Fibroblast of skin of left biceps (primary cell): ENCODE measurements around the gene SPOCK3.
"Not testable (repeated sequence)": the region's sequence is repeated elsewhere in the genome, so short reads cannot be mapped to it uniquely, and the experiment has no call there.

Experiments
- DNase-seq, 2 experiments: peaks; one replicate each; pipeline ENCODE4 v3.0.0-alpha.2; 2013; ENCODE audit warnings: low read depth in 2 of 2

Gene SPOCK3

GRCh38 chr4:167035390-167035789 lies 198.9 kb downstream of the SPOCK3 start:
- no peak for DNase-seq

DNA sequence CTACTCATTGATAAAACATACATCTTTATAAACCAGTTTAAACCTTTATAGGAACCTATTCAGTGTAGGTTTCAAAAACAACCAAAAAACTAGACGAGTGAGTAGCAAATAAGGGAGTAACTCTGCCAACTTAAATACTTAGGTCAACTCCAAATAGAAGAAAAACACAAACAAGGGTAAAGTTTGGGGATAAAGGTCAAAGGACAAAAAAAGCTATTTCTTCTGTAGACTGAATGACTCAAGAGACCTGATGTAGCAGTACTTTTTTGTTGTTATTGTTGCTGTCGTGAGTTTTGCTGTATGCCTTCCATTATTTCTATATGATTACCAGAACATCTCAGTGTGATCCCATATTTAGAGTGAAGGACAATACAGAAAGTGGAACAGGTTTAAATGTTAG lies 199.3 kb downstream of the SPOCK3 start:
- no peak for DNase-seq

- DNase-seq = peak; percentile 1 to 5
Measured at GRCh38 chr4:167032871-167033270, 201.4 kb downstream of the SPOCK3 start.

DNA sequence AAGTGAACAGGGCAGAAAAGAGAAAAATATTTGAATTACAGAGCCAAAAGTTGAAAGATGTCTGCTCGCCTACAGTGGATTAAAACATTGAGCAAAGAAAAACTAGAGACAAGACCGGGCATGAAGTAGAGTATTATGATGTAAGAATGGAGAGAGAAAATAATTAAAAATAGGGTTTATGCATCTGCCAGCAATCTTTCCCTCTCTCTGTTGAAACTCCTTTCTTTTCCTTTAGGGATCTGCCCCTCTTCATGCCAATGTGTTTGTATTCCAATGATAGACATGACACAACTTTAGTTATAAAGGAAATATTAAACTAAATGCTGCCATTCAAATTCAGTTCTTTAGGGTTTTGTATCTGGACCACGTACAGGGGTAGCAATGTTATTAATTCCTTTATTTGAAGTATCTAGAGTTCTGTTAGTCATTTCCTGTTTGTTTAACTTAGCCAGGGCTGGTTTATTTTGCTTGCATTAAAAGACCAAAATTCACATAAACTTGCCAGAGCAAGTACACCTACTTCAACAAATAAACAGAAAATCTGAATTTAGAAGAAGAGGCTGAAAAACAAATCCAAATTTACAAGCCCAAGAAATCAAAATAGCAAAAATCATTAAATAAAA lies 202.6 kb downstream of the SPOCK3 start:
- DNase-seq = no peak

- DNase-seq = no peak
Measured at GRCh38 chr4:167028976-167029375, 205.3 kb downstream of the SPOCK3 start.

- no peak for DNase-seq
Measured at GRCh38 chr4:167025670-167026069, 208.6 kb downstream of the SPOCK3 start.

DNA sequence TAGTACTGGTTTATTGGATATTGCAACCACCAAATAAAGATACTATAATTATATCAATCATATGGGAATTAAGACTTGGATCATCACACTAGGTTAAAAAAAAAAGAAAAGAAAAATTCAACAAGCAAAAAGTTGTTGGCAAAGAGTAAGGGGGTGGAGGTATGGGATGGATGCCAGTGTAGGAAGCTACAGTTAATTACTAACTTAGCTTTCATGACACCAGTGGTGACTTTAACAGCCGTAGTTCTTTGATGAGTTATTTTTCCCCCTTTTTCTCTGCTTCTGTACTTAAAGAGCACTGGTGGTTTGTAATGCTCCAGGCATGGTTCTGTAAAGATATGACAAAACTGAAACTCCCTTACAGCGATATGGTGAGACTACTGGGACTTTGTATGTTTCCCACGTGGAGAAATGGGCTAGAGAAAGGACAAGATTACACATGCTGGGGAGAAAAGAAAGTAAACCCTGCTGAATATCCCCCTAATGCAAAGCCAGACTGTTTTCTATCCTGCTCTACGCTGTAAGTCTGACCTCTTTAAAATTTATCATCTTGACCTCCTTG lies 210.8 kb downstream of the SPOCK3 start:
- DNase-seq = no peak

- DNase-seq = peak; percentile 14 to 20
Measured at GRCh38 chr4:167021545-167022155, 212.6 kb downstream of the SPOCK3 start.

- no peak for DNase-seq
Measured at GRCh38 chr4:167020410-167020809, 213.9 kb downstream of the SPOCK3 start.

DNA sequence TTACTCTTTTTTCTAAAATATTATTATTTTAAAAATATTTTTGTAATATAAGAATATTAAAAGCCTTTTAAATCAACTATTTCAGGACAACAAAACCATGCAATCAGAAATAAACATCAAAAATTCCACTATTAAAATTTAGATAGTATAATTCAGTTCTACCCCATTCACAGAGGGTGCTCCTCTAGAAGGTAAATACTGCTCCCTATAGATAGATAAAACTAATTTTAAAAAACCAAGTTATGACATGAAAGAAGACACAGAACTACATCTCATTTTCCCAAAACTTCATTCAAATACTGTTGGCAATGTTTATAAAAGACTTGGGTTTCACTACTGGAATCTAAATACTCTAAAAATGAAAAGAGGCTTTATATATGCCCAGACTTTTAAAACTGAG lies 219.3 kb downstream of the SPOCK3 start:
- no peak for DNase-seq

GRCh38 chr4:167003326-167003725 lies 231.0 kb downstream of the SPOCK3 start:
- DNase-seq = no peak

DNA sequence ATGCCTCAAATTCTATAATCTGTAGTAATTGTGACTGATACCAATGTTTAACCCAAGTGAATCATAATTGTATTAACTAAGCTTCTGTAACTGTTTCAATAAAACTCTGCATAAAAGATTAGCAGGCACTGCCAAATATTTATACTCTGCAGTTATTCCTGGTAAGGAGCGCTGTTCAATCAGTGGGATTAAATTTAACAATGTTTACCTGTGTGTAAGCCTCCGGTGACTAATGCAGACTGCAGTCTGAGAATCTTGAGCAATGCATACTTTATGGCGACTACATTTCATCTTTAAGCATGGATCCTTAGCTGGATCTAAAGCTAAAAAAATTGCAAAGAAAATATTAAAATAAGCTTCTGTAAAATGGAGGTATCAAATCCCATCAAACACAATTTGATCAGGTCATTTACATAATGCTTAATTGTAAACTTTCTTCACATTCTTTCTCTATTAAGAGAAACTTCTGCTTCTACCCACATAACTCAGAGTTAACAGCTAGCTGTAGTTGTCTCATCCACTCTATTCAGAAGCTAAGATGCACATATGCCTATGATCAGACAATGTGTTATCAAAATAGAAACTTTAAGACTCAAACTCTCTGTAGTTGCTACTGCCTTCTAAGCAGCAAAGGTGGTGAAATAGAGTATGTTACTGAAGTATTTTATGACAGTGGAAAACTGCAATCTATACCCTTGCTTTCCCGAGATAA lies 234.0 kb downstream of the SPOCK3 start:
- DNase-seq = no peak

GRCh38 chr4:166996216-166996615 lies 238.1 kb downstream of the SPOCK3 start:
- DNase-seq = no peak

DNA sequence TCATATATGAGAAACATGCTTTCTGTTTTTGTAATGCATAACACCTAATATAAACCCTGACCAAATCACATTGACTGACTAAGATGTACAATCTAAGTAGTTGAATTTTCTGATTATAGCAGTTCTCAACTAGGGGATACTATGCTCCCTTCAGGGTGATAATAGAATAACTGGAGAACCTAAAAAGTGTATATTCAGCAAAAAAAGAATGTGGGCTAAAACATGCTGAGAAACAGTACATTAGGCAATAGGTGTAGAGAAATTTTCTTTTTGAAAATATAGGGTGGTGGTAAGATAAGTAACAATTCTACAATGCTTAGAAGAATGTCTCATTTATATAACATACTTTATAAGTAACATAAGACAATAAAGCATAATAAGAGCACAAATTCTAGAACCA lies 239.6 kb downstream of the SPOCK3 start:
- DNase-seq = no peak

DNA sequence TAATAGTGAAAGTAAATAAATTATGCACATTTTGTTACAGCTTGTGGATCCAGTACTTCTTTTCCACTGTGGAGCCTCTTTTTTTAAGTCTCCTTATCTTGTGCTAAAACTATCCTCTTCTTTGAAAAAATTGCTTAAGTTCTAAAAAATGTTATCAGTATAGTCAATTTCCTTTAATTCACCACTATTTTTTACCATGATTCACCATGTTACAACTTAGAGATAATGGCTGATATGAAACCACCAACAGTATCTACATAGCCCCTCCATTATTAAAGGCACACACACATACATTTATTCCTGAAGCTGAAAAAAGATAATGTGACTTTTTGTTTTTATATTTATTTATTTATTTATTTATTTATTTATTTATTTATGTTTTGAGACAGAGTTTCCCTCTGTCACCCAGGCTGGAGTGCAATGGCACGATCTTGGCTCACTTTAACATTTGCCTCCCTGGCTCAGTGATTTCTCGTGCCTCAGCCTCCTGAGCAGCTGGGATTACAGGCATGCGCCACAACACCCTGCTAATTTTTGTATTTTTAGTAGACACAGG lies 243.2 kb downstream of the SPOCK3 start:
- DNase-seq = no peak

- no peak for DNase-seq
Measured at GRCh38 chr4:166989886-166990285, 244.4 kb downstream of the SPOCK3 start.

DNA sequence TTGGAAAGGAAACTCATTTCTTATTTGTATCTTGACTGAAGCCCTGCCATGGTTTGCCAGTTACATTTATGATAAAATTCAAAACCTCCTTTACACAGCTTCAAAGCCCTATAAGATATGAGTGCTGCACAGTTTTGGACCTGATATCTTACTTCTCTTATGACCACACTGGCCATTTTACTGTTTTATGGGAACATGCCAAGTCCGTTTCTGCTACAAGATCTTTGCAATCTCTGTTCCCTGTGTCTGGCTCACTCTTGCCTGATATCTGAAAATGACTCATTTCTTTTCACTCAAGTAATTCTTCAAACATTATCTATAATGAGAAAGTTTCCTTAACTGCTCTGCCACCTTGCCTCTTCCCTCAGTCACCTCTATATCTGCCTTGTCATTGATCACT lies 247.3 kb downstream of the SPOCK3 start:
- no peak for DNase-seq

DNA sequence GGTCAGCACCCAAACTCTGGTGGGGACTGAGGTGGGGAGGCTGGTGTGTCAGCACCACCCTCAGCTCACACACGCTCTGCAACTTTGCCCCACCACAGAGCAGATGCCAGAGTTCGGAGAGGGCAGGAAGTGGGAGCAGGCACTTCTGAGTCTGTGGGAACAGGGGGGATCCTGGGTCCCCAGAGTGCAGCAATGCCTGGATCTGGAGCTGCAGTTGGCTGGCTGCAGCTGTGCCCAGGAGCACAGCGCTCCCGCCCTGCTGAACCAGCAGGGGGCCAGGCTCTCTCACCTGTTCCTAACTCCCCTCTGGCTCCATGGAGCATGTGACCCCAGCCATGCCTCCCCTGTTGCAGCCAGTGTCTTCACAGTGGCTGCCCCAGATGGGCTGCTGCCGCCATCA lies 252.4 kb downstream of the SPOCK3 start:
- DNase-seq = no peak

- no peak for DNase-seq
Measured at GRCh38 chr4:166980419-166980818, 253.9 kb downstream of the SPOCK3 start.

DNA sequence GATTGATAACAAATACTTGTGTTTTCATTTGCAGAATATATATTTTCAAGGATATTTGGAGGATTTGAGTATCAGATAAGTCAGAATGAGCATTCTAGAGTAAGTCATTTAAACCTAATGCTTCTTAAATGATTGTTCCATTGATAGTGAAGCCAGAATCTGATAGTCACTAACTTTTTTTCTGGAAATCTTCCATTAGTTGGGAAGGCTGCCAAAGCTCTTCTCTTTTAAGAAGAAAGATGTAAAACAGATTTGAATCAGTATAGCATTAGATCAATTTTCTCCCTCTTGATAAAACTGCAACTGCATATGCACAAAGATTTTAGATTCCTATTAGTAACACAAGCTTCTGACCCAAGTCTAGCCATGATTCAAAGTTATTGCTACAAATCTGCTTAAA lies 256.7 kb downstream of the SPOCK3 start:
- no peak for DNase-seq

- peak; percentile 0 to 6 for DNase-seq
Measured at GRCh38 chr4:166972071-166972470, 262.2 kb downstream of the SPOCK3 start.

DNA sequence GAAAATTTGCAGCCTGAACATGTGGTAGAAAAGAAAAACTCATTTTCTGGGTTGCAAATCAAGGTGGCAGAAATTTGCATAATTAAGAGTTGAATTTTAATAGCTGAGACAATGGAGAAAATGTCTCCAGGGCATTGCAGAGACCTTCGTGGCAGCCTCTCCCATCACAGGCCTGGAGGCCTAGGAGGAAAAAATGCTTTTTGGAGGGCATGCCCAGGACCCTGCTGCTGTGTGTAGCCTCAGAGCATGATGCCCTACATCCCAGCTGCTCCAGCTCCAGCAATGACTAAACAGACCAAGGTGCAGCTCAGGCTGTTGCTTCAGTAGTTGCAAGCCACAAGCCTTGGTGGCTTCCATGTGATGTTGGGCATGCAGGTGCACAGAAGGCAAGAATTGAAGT lies 266.1 kb downstream of the SPOCK3 start:
- not testable (repeated sequence) for DNase-seq

DNA sequence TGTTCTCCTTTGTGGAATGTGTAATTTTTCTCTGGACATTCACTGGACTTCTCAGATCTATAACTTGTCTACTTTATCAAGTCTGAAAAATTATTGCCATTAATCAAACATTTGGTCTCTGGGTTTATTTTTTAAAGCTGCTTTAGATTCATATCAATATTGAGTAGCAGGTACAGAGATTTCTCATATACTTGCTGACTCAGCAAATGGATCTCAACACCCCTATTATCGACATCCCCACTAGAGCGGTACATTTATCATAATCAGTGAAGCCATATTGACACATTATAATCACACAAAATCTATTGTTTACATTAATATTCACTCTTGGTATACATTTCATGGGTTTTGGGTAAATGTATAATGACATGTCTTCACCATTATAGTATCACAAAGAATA lies 268.7 kb downstream of the SPOCK3 start:
- DNase-seq = no peak
